BLaER1 (cell line): ENCODE measurements around the gene PPIG.

Experiments
- H3K27ac ChIP-seq: shearing (Covaris generic); formaldehyde crosslinking; 2 replicates; pipeline ENCODE4 v1.8.1; 2022
- H3K27me3 ChIP-seq: shearing (Covaris generic); formaldehyde crosslinking; 2 replicates; pipeline ENCODE4 v1.8.1; 2022
- H3K36me3 ChIP-seq: shearing (Covaris generic); formaldehyde crosslinking; 2 replicates; pipeline ENCODE4 v1.8.1; 2022
- H3K4me1 ChIP-seq: shearing (Covaris generic); formaldehyde crosslinking; 2 replicates; pipeline ENCODE4 v1.8.1; 2022
- H3K4me2 ChIP-seq: shearing (Covaris generic); formaldehyde crosslinking; 2 replicates; pipeline ENCODE4 v1.8.1; 2022
- H3K4me3 ChIP-seq: shearing (Covaris generic); formaldehyde crosslinking; 2 replicates; pipeline ENCODE4 v1.8.1; 2022
- H3K9ac ChIP-seq: shearing (Covaris generic); formaldehyde crosslinking; 2 replicates; pipeline ENCODE4 v1.8.1; 2022
- H3K9me3 ChIP-seq: shearing (Covaris generic); formaldehyde crosslinking; 2 replicates; pipeline ENCODE4 v1.8.1; 2022
- H4K20me1 ChIP-seq: shearing (Covaris generic); formaldehyde crosslinking; 2 replicates; pipeline ENCODE4 v1.8.1; 2022
- Cebpa-rat ChIP-seq: shearing (Covaris generic); IDR thresholded peaks from 2 replicates; pipeline ENCODE4 v1.8.1; 2022

The PPIG gene

GRCh38 chr2:169690958-169691357, 106.8 kb downstream of the PPIG start:
- H3K36me3 ChIP-seq = no peaks in the 10 kb centered on the region
- H3K4me2 ChIP-seq = no peak overlapping the region
- no peak overlapping the region for H3K27ac ChIP-seq
- no peak for TF ChIP-seq Cebpa-rat
- no peak overlapping the region for H3K9ac ChIP-seq
- no peaks in the 10 kb centered on the region for H3K27me3 ChIP-seq
- H3K4me1 ChIP-seq = peaks cover 18% of the 10 kb centered on the region
- no peak overlapping the region for H3K4me3 ChIP-seq
- H3K9me3 ChIP-seq = peaks cover 31% of the 10 kb centered on the region
- H4K20me1 ChIP-seq = no peaks in the 10 kb centered on the region
